Panc1 (cell line): Measurements from ENCODE around the gene IQCF2. TPM values are rescaled to one million over a fixed set of nuclear protein-coding genes. Genes with fewer than 3 reads are reported as not detected.
"Not testable (repeated sequence)": the region's sequence is repeated elsewhere in the genome, so short reads cannot be mapped to it uniquely, and the experiment has no call there.

Experiments used
- ATAC-seq: fragments of 200-7000 bp; cut with Tn5 transposase; 2 replicates; pipeline ENCODE4 v1.9.1; 2020; ENCODE audit warnings: mild to moderate bottlenecking, moderate library complexity
- BruUV-seq: library from RNA; stranded (reverse); fragments of 400-500 nt; replicated peaks from 2 replicates; lab custom pipeline; 2021; lab: Mats Ljungman, UMichigan
- CTCF ChIA-PET: fragments of 300-600 bp; sonication (Branson Sonifier 250); formaldehyde crosslinking; loops from one replicate; lab custom pipeline; 2022; ENCODE audit warnings: antibody characterized with exemption; lab: Charles Lee
- POLR2A ChIA-PET: fragments of 300-600 bp; sonication (Branson Sonifier 250); formaldehyde crosslinking; loops from one replicate; lab custom pipeline; 2022; ENCODE audit warnings: antibody characterized with exemption; lab: Charles Lee
- DNase-seq: peaks from one replicate; pipeline ENCODE4 v3.0.0-alpha.2; 2010; ENCODE audit warnings: low read depth, low spot score
- H3K27ac ChIP-seq: 2 replicates; pipeline ENCODE4 v1.5.1; 2011; ENCODE audit warnings: mild to moderate bottlenecking, low read length, inconsistent platforms
- H3K27me3 ChIP-seq: fragments of 200-500 bp; sonication (Bioruptor generic); 2 replicates; pipeline ENCODE4 v1.6.0; 2014; ENCODE audit warnings: low read length, inconsistent platforms; ENCODE audit not compliant: control insufficient read depth, insufficient read depth
- H3K36me3 ChIP-seq: fragments of 200-500 bp; sonication (Bioruptor generic); 2 replicates; pipeline ENCODE4 v1.5.1; 2014; ENCODE audit warnings: inconsistent platforms, mild to moderate bottlenecking, low read length, moderate library complexity; ENCODE audit not compliant: control insufficient read depth, insufficient read depth
- H3K4me1 ChIP-seq: 2 replicates; pipeline ENCODE4 v1.5.1; 2011; ENCODE audit warnings: inconsistent platforms, mild to moderate bottlenecking, low read length, moderate library complexity; ENCODE audit not compliant: control insufficient read depth, insufficient read depth
- H3K4me3 ChIP-seq, 2 experiments: 2 replicates each; pipeline ENCODE4 v1.5.1; 2011 to 2012; ENCODE audit warnings: low read depth in 2 of 2, low read length in 2 of 2, mild to moderate bottlenecking in 2 of 2, inconsistent platforms in 1 of 2, moderate library complexity in 1 of 2
- H3K9me3 ChIP-seq: fragments of 200-500 bp; sonication (Bioruptor generic); 2 replicates; pipeline ENCODE4 v1.5.1; 2014; ENCODE audit warnings: low read depth, mild to moderate bottlenecking, inconsistent platforms, low read length, moderate library complexity; ENCODE audit not compliant: control insufficient read depth, insufficient read depth
- POLR2AphosphoS5 ChIP-seq: IDR thresholded peaks from 2 replicates; pipeline ENCODE4 v1.6.1; 2012; ENCODE audit warnings: mild to moderate bottlenecking, low read depth, low read length, moderate library complexity
- TCF7L2 ChIP-seq: IDR thresholded peaks from 2 replicates; pipeline ENCODE4 v1.6.1; 2011; ENCODE audit warnings: mild to moderate bottlenecking, low read depth, low read length, inconsistent platforms
- in situ Hi-C: cut with HindIII; loops from 2 replicates; pipeline ENCODE4 v1.10.0; 2016; ENCODE audit warnings: low sequenced_read_pairs, low pct_unique_long_range_greater_than_20kb
- intact Hi-C: fragments of 100-400 bp; cut with micrococcal nuclease; formaldehyde crosslinking; loops from one replicate; pipeline ENCODE4 v1.10.0; 2022; ENCODE audit not compliant: unreplicated experiment
- total RNA-seq: library from RNA; stranded (reverse); gene quantifications from one replicate; pipeline ENCODE4 v1.2.1, GENCODE V29; 2021; ENCODE audit not compliant: unreplicated experiment
- TF ChIP-seq, protein P1 (sequence below), 2 experiments: IDR thresholded peaks; 2 replicates each; pipeline ENCODE4 v1.6.1; 2011 to 2012; ENCODE audit warnings: low read depth in 2 of 2, control low read depth in 1 of 2, low read length in 1 of 2, mild to moderate bottlenecking in 1 of 2, moderate library complexity in 1 of 2; ENCODE audit not compliant: insufficient read depth in 1 of 2
- TF ChIP-seq, protein P2 (sequence below): fragments of 450-650 bp; IDR thresholded peaks from 2 replicates; pipeline ENCODE4 v1.5.1; 2017; ENCODE audit warnings: mild to moderate bottlenecking

IQCF2 gene
- total RNA-seq, 1 experiment from 2014 or later = not detected

DNA sequence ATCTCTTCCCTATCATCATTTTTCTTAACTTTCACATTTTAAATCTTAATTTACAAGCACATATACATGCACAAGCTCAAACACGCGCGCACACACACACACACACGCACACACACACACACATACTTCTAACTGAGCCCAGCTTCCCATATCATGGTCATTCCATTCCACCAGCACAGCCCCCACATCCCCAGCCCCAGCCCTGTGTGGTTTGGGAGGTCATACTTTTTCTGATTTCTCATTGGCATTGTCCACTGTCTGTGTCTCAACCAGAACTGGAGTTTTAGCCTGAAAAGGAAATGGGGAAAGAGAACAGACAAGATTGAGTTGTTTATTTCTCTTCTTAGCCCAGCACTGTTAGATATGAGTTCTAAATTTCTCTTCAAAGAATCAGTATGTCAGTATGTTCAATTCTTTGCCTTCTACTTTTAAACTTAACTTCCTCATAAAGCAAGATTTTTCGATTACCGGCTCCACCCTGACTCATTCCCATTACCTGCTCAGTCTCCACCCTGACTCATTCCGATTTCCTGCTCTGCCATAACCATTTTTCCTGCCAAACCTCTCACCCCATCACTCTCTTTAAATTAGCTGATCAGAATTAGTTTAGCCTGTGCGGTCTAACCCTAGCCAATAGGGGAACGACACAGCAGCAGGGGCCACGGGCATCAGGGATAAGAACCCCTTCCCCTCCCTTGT lies 35.3 kb downstream of the IQCF2 start:
- no peak overlapping the region for H3K4me3 ChIP-seq
- BruUV-seq = no TSS peak
- in situ Hi-C loops (no loop called here), intact Hi-C loops (no loop called here)
- CTCF ChIA-PET = no interaction called here
- no peaks in the 10 kb centered on the region for H3K4me1 ChIP-seq
- no peaks in the 10 kb centered on the region for H3K36me3 ChIP-seq
- no peak overlapping the region for H3K27ac ChIP-seq
- no peak for TF ChIP-seq POLR2AphosphoS5
- TF ChIP-seq, protein P1, sequence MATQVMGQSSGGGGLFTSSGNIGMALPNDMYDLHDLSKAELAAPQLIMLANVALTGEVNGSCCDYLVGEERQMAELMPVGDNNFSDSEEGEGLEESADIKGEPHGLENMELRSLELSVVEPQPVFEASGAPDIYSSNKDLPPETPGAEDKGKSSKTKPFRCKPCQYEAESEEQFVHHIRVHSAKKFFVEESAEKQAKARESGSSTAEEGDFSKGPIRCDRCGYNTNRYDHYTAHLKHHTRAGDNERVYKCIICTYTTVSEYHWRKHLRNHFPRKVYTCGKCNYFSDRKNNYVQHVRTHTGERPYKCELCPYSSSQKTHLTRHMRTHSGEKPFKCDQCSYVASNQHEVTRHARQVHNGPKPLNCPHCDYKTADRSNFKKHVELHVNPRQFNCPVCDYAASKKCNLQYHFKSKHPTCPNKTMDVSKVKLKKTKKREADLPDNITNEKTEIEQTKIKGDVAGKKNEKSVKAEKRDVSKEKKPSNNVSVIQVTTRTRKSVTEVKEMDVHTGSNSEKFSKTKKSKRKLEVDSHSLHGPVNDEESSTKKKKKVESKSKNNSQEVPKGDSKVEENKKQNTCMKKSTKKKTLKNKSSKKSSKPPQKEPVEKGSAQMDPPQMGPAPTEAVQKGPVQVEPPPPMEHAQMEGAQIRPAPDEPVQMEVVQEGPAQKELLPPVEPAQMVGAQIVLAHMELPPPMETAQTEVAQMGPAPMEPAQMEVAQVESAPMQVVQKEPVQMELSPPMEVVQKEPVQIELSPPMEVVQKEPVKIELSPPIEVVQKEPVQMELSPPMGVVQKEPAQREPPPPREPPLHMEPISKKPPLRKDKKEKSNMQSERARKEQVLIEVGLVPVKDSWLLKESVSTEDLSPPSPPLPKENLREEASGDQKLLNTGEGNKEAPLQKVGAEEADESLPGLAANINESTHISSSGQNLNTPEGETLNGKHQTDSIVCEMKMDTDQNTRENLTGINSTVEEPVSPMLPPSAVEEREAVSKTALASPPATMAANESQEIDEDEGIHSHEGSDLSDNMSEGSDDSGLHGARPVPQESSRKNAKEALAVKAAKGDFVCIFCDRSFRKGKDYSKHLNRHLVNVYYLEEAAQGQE (IDR thresholded peaks at IDR 0.05; ENCODE audit: insufficient read depth in 1 of 2, low read depth in 2 of 2, low read length in 1 of 2) = no peak
- TF ChIP-seq, protein P2, sequence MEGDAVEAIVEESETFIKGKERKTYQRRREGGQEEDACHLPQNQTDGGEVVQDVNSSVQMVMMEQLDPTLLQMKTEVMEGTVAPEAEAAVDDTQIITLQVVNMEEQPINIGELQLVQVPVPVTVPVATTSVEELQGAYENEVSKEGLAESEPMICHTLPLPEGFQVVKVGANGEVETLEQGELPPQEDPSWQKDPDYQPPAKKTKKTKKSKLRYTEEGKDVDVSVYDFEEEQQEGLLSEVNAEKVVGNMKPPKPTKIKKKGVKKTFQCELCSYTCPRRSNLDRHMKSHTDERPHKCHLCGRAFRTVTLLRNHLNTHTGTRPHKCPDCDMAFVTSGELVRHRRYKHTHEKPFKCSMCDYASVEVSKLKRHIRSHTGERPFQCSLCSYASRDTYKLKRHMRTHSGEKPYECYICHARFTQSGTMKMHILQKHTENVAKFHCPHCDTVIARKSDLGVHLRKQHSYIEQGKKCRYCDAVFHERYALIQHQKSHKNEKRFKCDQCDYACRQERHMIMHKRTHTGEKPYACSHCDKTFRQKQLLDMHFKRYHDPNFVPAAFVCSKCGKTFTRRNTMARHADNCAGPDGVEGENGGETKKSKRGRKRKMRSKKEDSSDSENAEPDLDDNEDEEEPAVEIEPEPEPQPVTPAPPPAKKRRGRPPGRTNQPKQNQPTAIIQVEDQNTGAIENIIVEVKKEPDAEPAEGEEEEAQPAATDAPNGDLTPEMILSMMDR = no peak
- ATAC-seq (no peak), DNase-seq (no peak)
- POLR2A ChIA-PET = no interaction called here
- no peaks in the 10 kb centered on the region; the same call in 1 of the 2 replicates for H3K27me3 ChIP-seq
- no peaks in the 10 kb centered on the region for H3K9me3 ChIP-seq

DNA sequence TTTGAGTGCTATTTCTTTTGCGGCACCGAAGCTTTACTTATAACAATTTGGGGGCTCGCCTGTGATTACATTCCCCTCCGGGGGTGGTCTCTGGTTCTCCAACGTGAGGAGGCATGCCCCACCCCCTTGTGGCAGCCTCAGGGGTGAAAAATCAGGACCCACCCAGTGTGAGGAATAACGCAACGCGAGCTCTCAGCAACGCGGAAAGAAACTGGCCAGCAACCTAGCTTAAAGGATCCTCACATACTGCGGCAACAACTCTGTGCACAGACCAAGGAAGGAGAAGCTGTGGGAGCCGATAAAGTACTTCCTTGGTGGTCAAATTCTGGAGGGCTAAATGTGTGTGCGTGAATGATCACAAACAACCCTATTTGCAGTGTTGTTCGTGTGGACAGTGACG lies 36.0 kb downstream of the IQCF2 start:
- intact Hi-C loops = no loop called here
- no peaks in the 10 kb centered on the region for H3K9me3 ChIP-seq
- no peaks in the 10 kb centered on the region for H3K27me3 ChIP-seq
- ChIA-PET POLR2A (no interaction called here), CTCF (no interaction called here)
- H3K27ac ChIP-seq = no peak overlapping the region
- H3K36me3 ChIP-seq = no peaks in the 10 kb centered on the region
- in situ Hi-C loops = no loop called here
- ATAC-seq (no peak), DNase-seq (no peak)
- no peak for TF ChIP-seq TCF7L2
- TF ChIP-seq, protein P1 (IDR thresholded peaks at IDR 0.05; ENCODE audit: insufficient read depth in 1 of 2, low read depth in 2 of 2, low read length in 1 of 2) = no peak
- no peak overlapping the region for H3K4me3 ChIP-seq
- no TSS peak for BruUV-seq
- no peaks in the 10 kb centered on the region for H3K4me1 ChIP-seq

DNA sequence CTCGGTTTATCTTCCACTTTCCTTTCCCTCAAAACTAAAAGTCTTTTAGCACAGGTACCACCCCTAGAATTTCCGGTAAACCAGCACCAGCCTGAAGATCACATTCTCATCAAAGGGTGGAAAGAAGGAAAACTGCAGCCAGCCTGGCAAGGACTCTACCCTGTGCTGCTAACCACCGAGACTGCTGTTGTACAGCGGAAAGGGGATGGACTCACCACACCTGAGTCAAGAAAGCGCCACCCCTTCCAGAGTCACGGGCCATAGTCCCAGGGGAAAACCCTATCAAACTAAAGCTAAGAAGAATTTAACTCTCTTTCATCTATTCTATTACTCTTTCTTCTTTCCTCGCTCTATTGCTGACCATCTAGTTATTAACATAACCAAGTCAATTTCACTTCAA lies 38.6 kb downstream of the IQCF2 start:
- H3K4me3 ChIP-seq, in situ Hi-C loops, H3K4me1 ChIP-seq, H3K27me3 ChIP-seq, H3K9me3 ChIP-seq, BruUV-seq, intact Hi-C loops, POLR2A ChIA-PET, H3K27ac ChIP-seq, CTCF ChIA-PET, DNase-seq, H3K36me3 ChIP-seq, ATAC-seq: not testable (repeated sequence)

DNA sequence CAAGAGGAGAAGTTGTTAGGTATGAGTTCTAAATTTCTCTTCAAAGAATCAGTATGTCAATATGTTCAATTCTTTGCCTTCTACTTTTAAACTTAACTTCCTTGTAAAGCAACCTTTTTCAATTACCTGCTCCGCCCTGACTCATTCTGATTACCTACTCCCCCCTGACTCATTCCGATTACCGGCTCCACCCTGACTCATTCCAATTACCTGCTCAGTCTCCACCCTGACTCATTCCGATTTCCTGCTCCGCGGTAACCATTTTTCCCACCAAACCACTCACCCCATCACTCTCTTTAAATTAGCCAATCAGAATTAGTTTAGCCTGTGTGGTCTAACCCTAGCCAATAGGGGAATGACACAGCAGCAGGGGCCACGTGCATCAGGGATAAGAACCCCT lies 40.9 kb downstream of the IQCF2 start:
- POLR2A ChIA-PET, BruUV-seq, H3K4me1 ChIP-seq, H3K4me3 ChIP-seq, ATAC-seq, H3K27me3 ChIP-seq, H3K9me3 ChIP-seq, CTCF ChIA-PET, H3K27ac ChIP-seq, in situ Hi-C loops, DNase-seq, H3K36me3 ChIP-seq, intact Hi-C loops: not testable (repeated sequence)
